Esophagus (tissue), 2 donors: Measurements from ENCODE around the gene WDR44. TPM values are rescaled to one million over a fixed set of nuclear protein-coding genes. Genes with fewer than 3 reads are reported as not detected.
"Not testable (repeated sequence)": the region's sequence is repeated elsewhere in the genome, so short reads cannot be mapped to it uniquely, and the experiment has no call there.

Experiments
- H3K27ac ChIP-seq, 2 donors: one replicate each; pipeline ENCODE4 v1.5.1; 2013; ENCODE audit warnings: low read depth in 2 of 2, mild to moderate bottlenecking in 2 of 2, inconsistent platforms in 1 of 2, low read length in 1 of 2, moderate library complexity in 1 of 2
- H3K27me3 ChIP-seq, 2 donors: one replicate each; pipeline ENCODE4 v1.6.1; 2013; ENCODE audit warnings: low read length in 2 of 2, control low read depth in 1 of 2, mild to moderate bottlenecking in 1 of 2; ENCODE audit not compliant: insufficient read depth in 2 of 2, control insufficient read depth in 1 of 2
- H3K36me3 ChIP-seq, 2 donors: one replicate each; pipeline ENCODE4 v1.6.1; 2013; ENCODE audit warnings: low read length in 1 of 2; ENCODE audit not compliant: control insufficient read depth in 2 of 2, insufficient read depth in 2 of 2
- H3K4me1 ChIP-seq, 2 donors: one replicate each; pipeline ENCODE4 v1.6.1; 2013; ENCODE audit warnings: low read length in 1 of 2; ENCODE audit not compliant: control insufficient read depth in 2 of 2, insufficient read depth in 2 of 2
- H3K4me3 ChIP-seq, 2 donors: one replicate each; pipeline ENCODE4 v1.5.1; 2013; ENCODE audit warnings: low read length in 2 of 2, mild to moderate bottlenecking in 2 of 2, low read depth in 1 of 2, moderate library complexity in 1 of 2
- H3K9me3 ChIP-seq, 2 donors: one replicate each; pipeline ENCODE4 v1.6.1; 2013; ENCODE audit warnings: mild to moderate bottlenecking in 2 of 2, low read depth in 1 of 2, low read length in 1 of 2, moderate library complexity in 1 of 2; ENCODE audit not compliant: control insufficient read depth in 2 of 2, insufficient read depth in 1 of 2
- WGBS, 2 donors: extraction: QIAGEN DNeasy Blood & Tissue Kit; methylation state at CpG; one replicate each; pipeline ENCODE4 v1.1.7; 2013; 5-methylcytosine and 5-hydroxymethylcytosine counted together
- polyA plus RNA-seq, 2 donors: library from polyadenylated mRNA; stranded (reverse); fragments of 200-250 nt; gene quantifications; one replicate each; pipeline ENCODE4 v1.2.3, GENCODE V29; 2013
- donor health status: healthy with polysubstance abuse.
- donor health status: Bipolar disorder and iron deficiency.

WDR44 gene, protein sequence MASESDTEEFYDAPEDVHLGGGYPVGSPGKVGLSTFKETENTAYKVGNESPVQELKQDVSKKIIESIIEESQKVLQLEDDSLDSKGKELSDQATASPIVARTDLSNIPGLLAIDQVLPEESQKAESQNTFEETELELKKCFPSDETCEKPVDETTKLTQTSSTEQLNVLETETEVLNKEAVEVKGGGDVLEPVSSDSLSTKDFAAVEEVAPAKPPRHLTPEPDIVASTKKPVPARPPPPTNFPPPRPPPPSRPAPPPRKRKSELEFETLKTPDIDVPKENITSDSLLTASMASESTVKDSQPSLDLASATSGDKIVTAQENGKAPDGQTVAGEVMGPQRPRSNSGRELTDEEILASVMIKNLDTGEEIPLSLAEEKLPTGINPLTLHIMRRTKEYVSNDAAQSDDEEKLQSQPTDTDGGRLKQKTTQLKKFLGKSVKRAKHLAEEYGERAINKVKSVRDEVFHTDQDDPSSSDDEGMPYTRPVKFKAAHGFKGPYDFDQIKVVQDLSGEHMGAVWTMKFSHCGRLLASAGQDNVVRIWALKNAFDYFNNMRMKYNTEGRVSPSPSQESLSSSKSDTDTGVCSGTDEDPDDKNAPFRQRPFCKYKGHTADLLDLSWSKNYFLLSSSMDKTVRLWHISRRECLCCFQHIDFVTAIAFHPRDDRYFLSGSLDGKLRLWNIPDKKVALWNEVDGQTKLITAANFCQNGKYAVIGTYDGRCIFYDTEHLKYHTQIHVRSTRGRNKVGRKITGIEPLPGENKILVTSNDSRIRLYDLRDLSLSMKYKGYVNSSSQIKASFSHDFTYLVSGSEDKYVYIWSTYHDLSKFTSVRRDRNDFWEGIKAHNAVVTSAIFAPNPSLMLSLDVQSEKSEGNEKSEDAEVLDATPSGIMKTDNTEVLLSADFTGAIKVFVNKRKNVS
- 1 to 10 TPM; 4.0 to 6.9 TPM for polyA plus RNA-seq

DNA sequence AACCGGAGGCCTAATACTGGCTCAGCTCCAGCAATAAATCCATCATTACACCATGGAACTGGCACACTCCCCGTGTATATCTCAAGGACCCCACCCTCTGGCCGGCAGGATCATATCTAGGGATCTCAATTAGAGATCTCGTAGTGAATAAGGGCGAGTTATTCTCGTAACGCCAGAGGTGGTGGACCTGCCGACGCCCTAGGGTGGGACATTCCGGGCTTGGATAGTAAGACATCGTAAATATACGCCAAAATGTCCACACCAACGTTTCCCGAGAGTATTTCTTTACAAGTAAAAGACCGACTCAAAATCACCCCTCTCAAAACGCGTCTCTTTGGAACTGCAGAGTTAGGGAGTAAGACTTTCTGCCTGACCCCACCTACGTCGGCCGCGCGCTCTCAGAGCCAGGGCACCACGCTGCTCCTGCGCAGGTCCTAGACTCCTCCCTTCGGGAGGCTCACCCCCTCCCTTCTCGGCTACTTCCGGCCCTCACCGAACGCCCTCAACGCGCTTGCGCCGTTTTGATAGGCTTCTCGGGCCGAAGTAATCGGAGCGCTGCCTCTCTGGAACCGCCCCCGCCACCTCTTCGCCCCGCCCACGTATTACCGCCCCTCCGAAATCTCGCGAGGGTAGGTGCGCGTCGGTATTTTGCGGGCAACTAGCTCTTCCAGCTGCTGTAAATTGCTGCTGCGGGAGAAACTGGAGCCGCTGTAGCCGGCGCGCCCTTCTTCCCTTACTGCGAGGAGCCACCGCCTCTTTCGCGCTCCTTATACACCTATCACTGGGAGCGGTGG, at the start of gene WDR44:
TSS of gene WDR44 (plus strand) at position 643 of the 794 bp plus-strand sequence. CDS start 398 bp downstream, outside the sequence.
- no peaks in the 10 kb centered on the region for H3K36me3 ChIP-seq
- WGBS, 2 donors: 0 to 28% methylated on average over 53 to 60 of the region's 60 CpGs

DNA sequence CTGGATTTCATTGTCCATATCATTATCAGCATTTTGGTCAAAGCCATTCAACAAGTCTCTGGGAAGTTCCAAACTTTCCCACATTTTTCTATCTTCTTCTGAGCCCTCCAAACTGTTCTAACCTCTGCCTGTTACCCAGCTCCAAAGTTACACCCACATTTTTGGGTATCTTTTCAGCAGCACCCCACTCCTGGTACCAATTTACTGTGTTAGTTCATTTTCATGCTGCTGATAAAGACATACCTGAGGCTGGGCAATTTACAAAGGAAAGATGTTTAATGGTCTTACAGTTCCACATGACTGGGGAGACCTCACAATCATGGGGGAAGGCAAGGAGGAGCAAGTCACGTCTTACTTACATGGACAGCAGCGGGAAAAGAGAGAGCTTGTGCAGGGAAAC, 40.1 kb upstream of the WDR44 start:
- 87 to 89% methylated on average over 2 of the region's 2 CpGs for WGBS, 2 donors
- H3K4me1 ChIP-seq, H3K27ac ChIP-seq, H3K36me3 ChIP-seq, H3K27me3 ChIP-seq, H3K4me3 ChIP-seq, H3K9me3 ChIP-seq: not testable (repeated sequence)

More for the DNA sequence above, at the start of gene WDR44:
- peaks cover 0 to 2% of the 10 kb centered on the region in 2 donors for H3K9me3 ChIP-seq
- peak within 1 kb of the TSS; percentile 94 to 98 for H3K27ac ChIP-seq
- no peaks in the 10 kb centered on the region for H3K4me1 ChIP-seq
- H3K27me3 ChIP-seq: peaks cover 0 to 2% of the 10 kb centered on the region in 2 donors
- H3K4me3 ChIP-seq: peak within 1 kb of the TSS; percentile 80 to 81

DNA sequence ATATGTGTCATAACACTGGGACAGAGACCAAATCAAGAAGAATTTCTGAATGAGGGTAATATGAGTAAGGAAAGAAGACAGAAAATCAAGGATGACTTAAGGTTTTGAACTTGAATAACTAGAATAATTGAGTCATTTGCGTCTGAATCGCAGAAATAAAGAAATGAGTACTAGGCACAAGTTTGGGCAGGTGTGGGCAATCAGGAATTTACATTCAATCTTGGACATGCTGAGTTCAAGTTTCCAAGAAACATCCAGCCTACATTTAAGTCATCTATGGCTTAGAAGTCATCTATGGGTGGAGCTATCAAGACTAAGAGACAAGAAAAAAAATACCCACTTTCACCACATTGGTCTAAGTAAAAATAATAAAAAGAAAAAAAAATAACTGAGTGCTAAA, 30.4 kb upstream of the WDR44 start:
- 49 to 55% methylated on average over 2 of the region's 2 CpGs for WGBS, 2 donors

DNA sequence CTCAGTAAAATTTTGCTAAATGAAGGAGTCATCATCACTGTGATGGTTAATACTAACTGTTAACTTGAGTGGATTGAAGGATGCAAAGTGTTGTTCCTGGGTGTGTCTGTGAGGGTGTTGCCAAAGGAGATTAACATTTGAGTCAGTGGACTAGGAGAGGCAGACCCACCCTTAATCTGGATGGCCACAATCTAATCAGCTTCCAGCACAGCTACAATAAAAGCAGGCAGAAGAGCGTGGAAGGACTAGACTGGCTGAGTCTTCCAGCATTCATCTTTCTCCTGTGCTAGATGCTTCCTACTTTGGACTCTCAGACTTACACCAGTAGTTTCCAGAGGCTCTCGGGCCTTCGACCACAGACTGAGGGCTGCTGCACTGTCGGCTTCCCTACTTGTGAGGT, 21.3 kb upstream of the WDR44 start:
- Histone ChIP-seq H3K27me3 (no peaks in the 10 kb centered on the region), H3K4me3 (no peak overlapping the region), H3K9me3 (no peaks in the 10 kb centered on the region), H3K4me1 (no peaks in the 10 kb centered on the region), H3K36me3 (no peaks in the 10 kb centered on the region), H3K27ac (no peak overlapping the region)
- 71 to 94% methylated on average over 4 of the region's 4 CpGs for WGBS, 2 donors

More for the DNA sequence above, 30.4 kb upstream of the WDR44 start:
- no peaks in the 10 kb centered on the region for H3K9me3 ChIP-seq
- H3K27ac ChIP-seq: no peak overlapping the region
- no peaks in the 10 kb centered on the region for H3K36me3 ChIP-seq
- H3K4me1 ChIP-seq: no peaks in the 10 kb centered on the region
- H3K27me3 ChIP-seq: no peaks in the 10 kb centered on the region
- no peak overlapping the region for H3K4me3 ChIP-seq

DNA sequence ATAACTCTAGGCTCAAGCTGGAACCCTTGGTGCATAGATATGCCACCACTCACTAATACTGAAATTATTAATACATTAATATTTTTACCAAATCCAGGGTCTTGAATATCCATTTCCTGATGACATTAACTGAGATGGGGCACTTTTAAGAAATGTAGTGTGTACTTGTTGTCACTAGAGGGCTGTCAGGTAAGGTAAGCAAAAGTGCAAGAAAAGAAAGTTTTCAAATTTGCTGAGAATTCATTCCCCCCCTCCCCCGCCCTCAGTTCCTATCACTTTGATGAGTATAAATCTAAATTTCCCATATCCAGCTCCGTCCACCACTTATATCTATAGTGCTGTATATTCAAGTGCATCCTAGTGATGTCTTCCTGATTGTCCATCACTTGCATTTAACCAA, 20.5 kb upstream of the WDR44 start:
- Histone ChIP-seq H3K27me3 (no peaks in the 10 kb centered on the region), H3K27ac (no peak overlapping the region), H3K9me3 (no peaks in the 10 kb centered on the region), H3K4me1 (no peaks in the 10 kb centered on the region), H3K36me3 (no peaks in the 10 kb centered on the region), H3K4me3 (no peak overlapping the region)
- 26 to 57% methylated on average over 2 of the region's 2 CpGs for WGBS, 2 donors

DNA sequence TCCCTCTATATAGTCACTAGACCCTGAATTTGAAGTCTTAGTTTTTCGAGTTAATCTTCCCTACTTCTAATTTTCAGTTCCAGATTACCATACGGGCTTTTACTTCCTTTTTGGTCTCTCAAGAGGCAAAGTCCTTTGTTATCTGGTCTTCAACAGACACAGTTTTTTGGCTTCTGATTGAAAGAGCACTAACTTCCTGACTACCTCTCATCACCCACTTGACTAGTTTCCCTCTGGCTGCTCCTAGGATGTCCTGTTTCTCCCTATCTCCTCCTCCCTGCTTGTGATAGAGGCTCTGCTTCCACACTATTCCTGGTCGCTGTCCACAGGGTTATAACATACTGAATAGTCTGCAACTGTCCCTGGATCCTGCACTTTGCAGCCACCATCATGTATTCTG, 16.7 kb upstream of the WDR44 start:
- Histone ChIP-seq H3K9me3 (no peaks in the 10 kb centered on the region), H3K27ac (no peak overlapping the region), H3K27me3 (no peaks in the 10 kb centered on the region), H3K4me3 (no peak overlapping the region), H3K36me3 (no peaks in the 10 kb centered on the region), H3K4me1 (no peaks in the 10 kb centered on the region)
- 53 to 65% methylated on average over 3 of the region's 3 CpGs for WGBS, 2 donors

DNA sequence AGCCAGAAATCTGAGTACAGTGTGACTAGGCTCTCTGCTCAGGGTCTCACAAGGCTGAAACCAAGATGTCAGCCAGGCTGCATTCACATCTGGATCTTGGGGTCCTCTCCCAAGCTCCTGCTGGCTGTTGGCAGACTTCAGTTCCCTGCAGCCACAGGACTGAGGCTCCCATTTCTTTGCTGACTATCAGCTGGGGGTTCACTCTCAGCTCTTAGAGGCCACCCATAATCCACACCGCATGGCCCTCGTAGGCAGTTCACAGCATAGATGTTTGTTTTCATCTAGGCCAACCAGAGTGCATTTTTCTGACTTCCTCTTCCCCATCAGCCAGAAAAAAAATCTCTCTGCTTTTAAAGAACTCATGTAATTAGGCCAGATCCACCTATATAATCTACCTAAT, 8.2 kb upstream of the WDR44 start:
- no peak overlapping the region for H3K4me3 ChIP-seq
- WGBS, 2 donors: 69 to 78% methylated on average over 2 of the region's 2 CpGs
- H3K4me1 ChIP-seq: no peaks in the 10 kb centered on the region
- H3K27me3 ChIP-seq: peaks cover 0 to 2% of the 10 kb centered on the region in 2 donors
- H3K27ac ChIP-seq: no peak overlapping the region
- no peaks in the 10 kb centered on the region for H3K9me3 ChIP-seq
- H3K36me3 ChIP-seq: no peaks in the 10 kb centered on the region

DNA sequence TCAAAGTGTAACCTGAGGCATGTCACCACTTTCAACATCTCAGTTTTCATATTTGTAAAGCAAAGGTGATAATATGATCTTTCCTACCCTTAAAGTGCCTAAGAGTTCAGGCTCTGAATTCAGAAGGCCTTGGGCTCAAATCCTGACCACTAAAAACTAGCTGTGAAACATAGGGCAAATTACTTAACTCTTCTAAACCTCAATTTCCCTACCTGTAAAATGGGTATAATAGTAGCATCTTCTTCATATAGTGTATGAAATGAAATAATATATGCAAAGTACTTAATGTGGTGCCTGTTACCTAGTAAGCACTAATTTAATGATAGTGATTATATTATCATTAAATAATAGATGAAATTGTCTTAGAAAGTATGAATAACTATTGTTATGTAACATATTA, 7.0 kb upstream of the WDR44 start:
- peaks cover 0 to 2% of the 10 kb centered on the region in 2 donors for H3K27me3 ChIP-seq
- H3K27ac ChIP-seq: no peak overlapping the region
- H3K9me3 ChIP-seq: no peaks in the 10 kb centered on the region
- H3K4me3 ChIP-seq: no peak overlapping the region
- no peaks in the 10 kb centered on the region for H3K36me3 ChIP-seq
- no peaks in the 10 kb centered on the region for H3K4me1 ChIP-seq

DNA sequence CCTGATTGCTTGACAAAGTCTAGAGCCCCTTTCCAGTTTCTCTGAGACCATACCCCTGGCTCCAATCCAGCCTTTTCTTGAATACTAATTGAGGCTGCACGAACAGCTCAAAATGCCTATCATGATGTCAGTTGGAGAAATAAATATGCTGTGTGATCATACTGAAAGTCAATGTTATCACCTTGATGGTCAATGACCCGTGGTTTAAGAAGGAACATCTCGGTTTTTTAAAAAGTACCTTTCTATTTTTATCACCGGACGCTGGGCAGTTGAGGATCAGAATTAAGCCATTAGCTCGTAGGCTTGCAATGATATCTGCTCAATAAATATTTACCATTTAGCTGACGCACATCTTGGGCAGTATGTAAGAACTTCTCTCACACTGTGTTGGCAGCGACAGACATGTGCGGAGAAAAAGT, 852 bp upstream of the WDR44 start:
- Histone ChIP-seq H3K27me3 (peaks cover 0 to 2% of the 10 kb centered on the region in 2 donors), H3K4me3 (peak overlapping the region; percentile 32 to 44), H3K9me3 (peaks cover 0 to 2% of the 10 kb centered on the region in 2 donors), H3K36me3 (no peaks in the 10 kb centered on the region), H3K27ac (peak overlapping the region; percentile 90 to 91), H3K4me1 (no peaks in the 10 kb centered on the region)
- WGBS, 2 donors: 11 to 37% methylated on average over 9 of the region's 9 CpGs
